IPS-18c (cell line): ENCODE measurements around the gene CTSW.
"Not testable (repeated sequence)": the region's sequence is repeated elsewhere in the genome, so short reads cannot be mapped to it uniquely, and the experiment has no call there.

ENCODE experiments used
- H3K4me3 ChIP-seq: 2 replicates; pipeline ENCODE4 v1.7.0; 2013; ENCODE audit warnings: low read depth, mild to moderate bottlenecking, low read length, moderate library complexity; ENCODE audit not compliant: insufficient read depth
- H3K9me3 ChIP-seq: one replicate; pipeline ENCODE4 v1.6.1; 2013; ENCODE audit warnings: mild to moderate bottlenecking, low read length, moderate library complexity; ENCODE audit not compliant: control insufficient read depth, insufficient read depth

The CTSW gene

GRCh38 chr11:65879617-65880016 is at the start of gene CTSW:
TSS of gene CTSW (plus strand) at chr11:65879837. CDS start at chr11:65879855, 18 bp downstream.
- Histone ChIP-seq H3K4me3 (no peak within 1 kb of the TSS), H3K9me3 (no peaks in the 10 kb centered on the region)

- H3K4me3 ChIP-seq, H3K9me3 ChIP-seq: not testable (repeated sequence)
These were observed 47.4 kb upstream of the CTSW start for GRCh38 chr11:65832231-65832630.

DNA sequence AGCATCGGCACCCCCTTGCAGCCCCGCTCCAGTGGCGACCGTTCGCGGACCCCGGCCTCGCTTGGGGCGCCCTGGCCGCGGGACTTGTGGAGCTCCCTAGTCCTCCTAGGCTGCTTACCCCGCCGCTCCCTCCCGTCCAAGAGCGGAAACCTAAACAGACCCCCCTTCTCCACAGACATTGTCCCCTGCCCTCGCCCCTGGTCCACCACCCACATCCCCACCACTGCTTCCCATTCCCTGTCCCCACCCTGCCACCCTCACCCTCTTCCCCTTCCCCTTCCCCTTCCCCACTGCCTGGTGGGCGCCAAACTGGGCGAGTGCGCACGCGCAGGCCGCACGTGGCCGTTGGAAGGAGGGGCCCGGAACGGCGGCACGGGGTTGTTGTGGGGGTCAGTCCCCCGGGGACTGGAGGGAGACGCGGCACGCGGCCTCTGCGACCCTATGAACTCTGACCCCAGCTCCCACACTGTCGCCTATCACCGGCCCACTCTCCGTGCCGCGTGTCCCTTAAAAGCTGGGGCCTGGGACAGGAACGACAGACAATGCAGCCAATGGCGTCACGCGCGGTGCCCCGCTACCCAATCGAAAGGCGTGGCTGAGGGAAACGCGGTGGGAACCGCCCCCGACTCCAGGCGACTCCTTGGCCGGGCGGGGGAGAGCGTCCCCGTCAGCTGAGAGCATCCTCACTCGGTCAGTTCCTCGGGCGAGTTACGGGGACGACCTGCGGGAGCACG is 46.2 kb upstream of the CTSW start, which contains the start of gene SNX32:
TSS of gene SNX32 (plus strand) at position 667 of the 734 bp plus-strand sequence. CDS start 103 bp downstream, outside the sequence.
- H3K4me3 ChIP-seq = peak within 1 kb of the TSS; percentile 78

DNA sequence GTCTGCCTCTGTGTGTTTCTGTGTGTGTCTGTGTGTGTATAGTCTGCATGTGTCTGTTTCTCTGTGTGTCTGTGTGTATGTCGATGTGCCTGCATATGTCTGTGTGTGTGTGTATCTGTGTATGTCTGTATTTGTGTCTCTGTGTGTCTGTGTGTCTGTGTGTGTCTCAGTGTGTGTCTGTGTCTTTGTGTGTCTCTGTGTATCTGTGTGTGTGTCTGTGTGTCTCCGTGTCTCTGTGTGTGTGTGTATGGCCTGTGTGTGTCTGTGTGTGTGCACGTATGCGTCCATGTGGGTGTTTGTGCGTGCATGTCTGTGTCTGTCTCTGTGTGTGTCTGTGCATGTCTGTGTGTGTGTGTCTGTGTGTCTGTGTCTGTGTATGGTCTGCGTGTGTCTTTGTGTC is 45.4 kb upstream of the CTSW start:
- no peaks in the 10 kb centered on the region for H3K9me3 ChIP-seq
- peak overlapping the region; percentile 78 for H3K4me3 ChIP-seq

More for the DNA sequence above, 46.2 kb upstream of the CTSW start, which contains the start of gene SNX32:
- no peaks in the 10 kb centered on the region for H3K9me3 ChIP-seq

DNA sequence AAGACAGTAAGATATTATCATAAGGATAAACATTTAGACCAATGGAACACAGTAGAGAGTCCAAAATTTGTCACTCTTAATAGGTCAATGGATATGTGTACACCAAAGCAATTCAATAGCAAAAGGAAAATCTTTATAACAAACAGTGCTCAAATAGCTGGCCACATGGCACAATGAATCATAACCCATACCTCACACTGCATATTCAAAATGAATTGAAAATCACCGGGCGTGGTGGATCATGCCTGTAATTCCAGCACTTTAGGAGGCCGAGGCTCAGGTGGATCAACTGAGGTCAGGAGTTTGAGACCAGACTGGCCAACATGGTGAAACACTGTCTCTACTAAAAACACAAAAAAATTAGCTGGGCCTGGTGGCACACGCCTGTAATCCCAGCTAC is 37.5 kb upstream of the CTSW start:
- Histone ChIP-seq H3K9me3 (no peaks in the 10 kb centered on the region), H3K4me3 (no peak overlapping the region)

DNA sequence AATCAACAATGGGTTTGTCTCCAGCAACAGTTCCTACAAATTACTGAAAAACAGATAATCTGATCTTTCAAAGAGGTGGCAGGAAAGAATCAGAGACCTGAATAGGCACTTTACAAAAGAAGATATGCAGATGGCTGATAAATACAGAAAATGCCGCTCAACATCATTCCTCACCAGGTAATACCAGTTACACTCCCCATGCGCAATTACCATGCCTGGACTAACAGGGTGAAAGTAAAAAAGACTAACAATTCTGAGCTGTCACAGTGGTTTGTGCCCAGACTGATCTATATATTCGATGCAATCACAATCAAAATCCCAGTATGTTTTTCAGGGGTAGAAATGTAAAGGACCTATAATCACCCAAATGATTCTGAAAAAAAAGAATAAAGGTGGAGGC is 35.8 kb upstream of the CTSW start:
- H3K9me3 ChIP-seq = no peaks in the 10 kb centered on the region

GRCh38 chr11:65844231-65844872 is 35.3 kb upstream of the CTSW start:
- no peaks in the 10 kb centered on the region for H3K9me3 ChIP-seq
- H3K4me3 ChIP-seq = no peak overlapping the region

More for the DNA sequence above, 35.8 kb upstream of the CTSW start:
- H3K4me3 ChIP-seq = no peak overlapping the region

- H3K9me3 ChIP-seq = no peaks in the 10 kb centered on the region
- H3K4me3 ChIP-seq = no peak overlapping the region
These were observed 31.9 kb upstream of the CTSW start for GRCh38 chr11:65847746-65848145.

- H3K4me3 ChIP-seq, H3K9me3 ChIP-seq: not testable (repeated sequence)
These were observed 30.9 kb upstream of the CTSW start for GRCh38 chr11:65848693-65849092.

GRCh38 chr11:65849366-65849765 is 30.3 kb upstream of the CTSW start:
- Histone ChIP-seq H3K4me3 (no peak overlapping the region), H3K9me3 (no peaks in the 10 kb centered on the region)

GRCh38 chr11:65849771-65850216 is 29.8 kb upstream of the CTSW start:
- Histone ChIP-seq H3K4me3 (no peak overlapping the region), H3K9me3 (no peaks in the 10 kb centered on the region)

- H3K4me3 ChIP-seq = no peak overlapping the region
- no peaks in the 10 kb centered on the region for H3K9me3 ChIP-seq
These were observed 29.2 kb upstream of the CTSW start for GRCh38 chr11:65850217-65851082.

- no peaks in the 10 kb centered on the region for H3K9me3 ChIP-seq
- no peak overlapping the region for H3K4me3 ChIP-seq
These were observed 28.5 kb upstream of the CTSW start for GRCh38 chr11:65851083-65851579.

DNA sequence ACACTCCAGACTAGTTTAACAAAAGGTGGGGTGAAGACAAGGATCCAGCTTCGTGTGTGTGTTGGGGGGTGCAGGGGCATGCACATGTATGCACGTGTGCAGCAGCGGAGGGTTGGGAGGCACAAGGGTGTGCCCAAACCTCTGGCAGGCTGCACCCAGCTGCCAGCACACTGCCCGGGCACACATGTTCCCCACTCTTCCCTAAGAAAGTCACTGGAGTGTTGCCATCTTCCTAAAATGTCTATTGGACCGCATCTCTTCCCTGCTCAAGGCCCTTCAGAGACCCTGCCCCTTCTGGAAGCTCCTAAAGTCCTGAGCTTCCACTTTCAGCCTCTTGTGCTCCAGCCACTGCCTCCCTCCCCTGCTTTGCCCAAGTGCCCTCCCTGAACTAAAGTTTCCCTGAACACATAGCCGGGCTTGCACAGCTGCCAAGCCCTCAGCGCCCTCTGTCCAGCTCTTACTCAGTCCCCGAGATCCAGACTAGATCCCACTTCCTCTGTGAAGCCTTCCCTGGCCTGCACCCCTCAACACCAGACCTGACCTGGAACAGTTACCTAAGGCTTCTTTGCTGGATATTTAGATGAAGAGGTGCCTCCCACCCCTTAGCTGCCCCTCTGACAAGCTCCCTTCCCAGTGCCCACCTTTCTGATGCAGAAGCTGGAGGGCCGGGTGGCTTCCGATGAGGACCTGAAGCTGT is 27.7 kb upstream of the CTSW start:
- Histone ChIP-seq H3K4me3 (no peak overlapping the region), H3K9me3 (no peaks in the 10 kb centered on the region)

DNA sequence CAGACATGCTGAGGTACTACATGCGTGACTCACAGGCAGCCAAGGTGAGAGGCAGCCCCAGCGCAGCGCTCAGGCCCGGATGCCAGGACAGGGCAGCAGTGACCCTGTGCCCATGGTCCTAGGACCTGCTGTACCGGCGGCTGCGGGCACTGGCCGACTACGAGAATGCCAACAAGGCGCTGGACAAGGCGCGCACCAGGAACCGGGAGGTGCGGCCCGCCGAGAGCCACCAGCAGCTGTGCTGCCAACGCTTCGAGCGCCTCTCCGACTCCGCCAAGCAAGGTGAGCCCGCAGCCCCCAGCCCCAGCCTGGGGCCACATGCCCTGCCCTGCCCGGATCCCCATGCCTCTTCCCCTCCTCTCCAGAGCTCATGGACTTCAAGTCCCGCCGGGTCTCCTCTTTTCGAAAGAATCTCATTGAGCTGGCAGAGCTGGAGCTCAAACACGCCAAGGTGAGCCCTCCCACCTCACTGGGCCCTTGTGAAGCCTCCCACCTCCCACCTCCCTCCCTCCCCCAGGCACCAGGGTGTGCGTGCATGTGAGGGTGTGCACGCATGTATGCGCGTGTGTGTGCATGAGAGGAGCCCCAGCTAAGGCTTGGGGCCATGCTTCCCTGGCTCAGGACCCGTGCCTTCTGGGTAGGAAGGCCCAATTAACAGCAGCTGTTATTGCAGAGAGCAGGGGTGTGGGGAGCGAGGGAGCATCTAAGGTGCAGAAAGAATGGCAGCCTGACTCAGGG is 27.0 kb upstream of the CTSW start:
- Histone ChIP-seq H3K9me3 (no peaks in the 10 kb centered on the region), H3K4me3 (no peak overlapping the region; the same call in 1 of the 2 replicates)

- Histone ChIP-seq H3K9me3 (no peaks in the 10 kb centered on the region), H3K4me3 (no peak overlapping the region; the same call in 1 of the 2 replicates)
These were observed 26.2 kb upstream of the CTSW start for GRCh38 chr11:65853246-65853979.
